IgD-negative memory B cell (primary cell): ENCODE data around the gene GID8. TPM values are rescaled to one million over a fixed set of nuclear protein-coding genes. Genes with fewer than 3 reads are reported as not detected.

ENCODE experiments used
- H3K27ac Mint-ChIP-seq, 3 donors: one replicate each; pipeline ENCODE4 v1.8.0; 2020 to 2022; ENCODE audit warnings: mild to moderate bottlenecking in 3 of 3, mixed read lengths in 3 of 3, moderate library complexity in 1 of 3
- H3K27me3 Mint-ChIP-seq: one replicate; pipeline ENCODE4 v1.8.0; 2021; ENCODE audit warnings: mixed read lengths
- H3K36me3 Mint-ChIP-seq: one replicate; pipeline ENCODE4 v1.8.0; 2020; ENCODE audit warnings: mild to moderate bottlenecking, mixed read lengths
- H3K4me1 Mint-ChIP-seq, 3 donors: one replicate each; pipeline ENCODE4 v1.8.0; 2020 to 2022; ENCODE audit warnings: mixed read lengths in 3 of 3, mild to moderate bottlenecking in 1 of 3
- H3K4me3 Mint-ChIP-seq, 4 donors: one replicate each; pipeline ENCODE4 v1.8.0; 2020 to 2022; ENCODE audit warnings: mild to moderate bottlenecking in 4 of 4, mixed read lengths in 4 of 4, moderate library complexity in 3 of 4
- H3K9me3 Mint-ChIP-seq, 3 donors: one replicate each; pipeline ENCODE4 v1.8.0; 2020 to 2021; ENCODE audit warnings: mixed read lengths in 3 of 3, mild to moderate bottlenecking in 1 of 3
- polyA plus RNA-seq: library from polyadenylated mRNA; unstranded; fragments of 300-500 nt; fragmentation: Illumina TruSeq; gene quantifications from one replicate; pipeline ENCODE4 v1.2.3, GENCODE V29; 2021

Gene GID8
- polyA plus RNA-seq, 1 donor from 2014 or later: 12.1 TPM

DNA sequence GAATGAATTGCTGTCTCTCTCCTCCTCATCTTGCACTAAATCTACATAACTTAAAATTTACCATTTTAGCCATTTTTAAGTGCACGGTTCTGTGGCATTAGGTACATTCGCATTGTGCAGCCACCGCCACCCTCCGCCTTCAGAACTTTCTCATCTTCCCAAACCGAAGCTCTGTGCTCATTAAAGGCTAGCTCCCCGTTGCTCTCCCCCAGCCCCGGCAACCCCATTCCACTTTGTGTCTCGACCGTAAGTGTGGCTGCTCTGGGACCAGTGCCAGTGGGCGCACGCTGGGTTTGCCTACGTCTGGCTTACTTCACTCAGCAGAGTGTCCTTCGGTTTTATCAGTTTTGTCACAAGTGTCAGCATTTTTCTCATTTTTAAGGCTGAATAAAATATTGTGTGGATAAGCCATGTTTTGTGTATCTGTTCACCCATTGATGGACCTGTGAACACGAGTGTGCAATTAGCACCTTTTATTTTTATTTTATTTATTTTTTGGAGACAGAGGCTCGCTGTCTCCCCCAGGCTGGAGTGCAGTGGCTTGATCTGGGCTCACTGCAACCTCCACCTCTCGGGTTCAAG, 31.3 kb downstream of the GID8 start:
- H3K4me1 Mint-ChIP-seq: peaks cover 7 to 11% (median 9%) of the 10 kb centered on the region in 3 donors
- no peak overlapping the region for H3K27ac Mint-ChIP-seq
- no peak overlapping the region for H3K4me3 Mint-ChIP-seq
- H3K9me3 Mint-ChIP-seq: no peaks in the 10 kb centered on the region
- peaks cover 26% of the 10 kb centered on the region for H3K27me3 Mint-ChIP-seq
- peaks cover 4% of the 10 kb centered on the region for H3K36me3 Mint-ChIP-seq

DNA sequence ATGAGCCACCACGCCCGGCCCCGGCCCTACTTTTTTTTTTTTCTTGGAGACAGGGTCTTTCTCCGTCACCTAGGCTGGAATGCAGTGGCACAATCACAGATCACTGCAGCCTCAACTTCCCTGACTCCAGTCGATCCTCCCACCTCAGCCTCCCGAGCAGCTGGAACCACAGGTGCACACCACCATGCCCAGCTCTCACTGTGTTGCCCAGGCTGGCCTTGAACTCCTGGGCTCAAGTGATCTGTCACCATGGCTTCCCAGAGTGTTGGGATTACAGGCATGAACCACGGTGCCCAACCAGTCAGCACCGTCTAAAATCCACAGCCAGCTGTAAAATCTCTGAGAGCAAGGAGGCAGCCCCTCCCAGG, 32.0 kb downstream of the GID8 start:
- H3K36me3 Mint-ChIP-seq: peaks cover 4% of the 10 kb centered on the region
- peaks cover 9 to 11% (median 11%) of the 10 kb centered on the region in 3 donors for H3K4me1 Mint-ChIP-seq
- no peak overlapping the region for H3K27ac Mint-ChIP-seq
- H3K4me3 Mint-ChIP-seq: peak overlapping the region in 1 of 4 donors; percentile 63
- peaks cover 33% of the 10 kb centered on the region for H3K27me3 Mint-ChIP-seq
- no peaks in the 10 kb centered on the region for H3K9me3 Mint-ChIP-seq

DNA sequence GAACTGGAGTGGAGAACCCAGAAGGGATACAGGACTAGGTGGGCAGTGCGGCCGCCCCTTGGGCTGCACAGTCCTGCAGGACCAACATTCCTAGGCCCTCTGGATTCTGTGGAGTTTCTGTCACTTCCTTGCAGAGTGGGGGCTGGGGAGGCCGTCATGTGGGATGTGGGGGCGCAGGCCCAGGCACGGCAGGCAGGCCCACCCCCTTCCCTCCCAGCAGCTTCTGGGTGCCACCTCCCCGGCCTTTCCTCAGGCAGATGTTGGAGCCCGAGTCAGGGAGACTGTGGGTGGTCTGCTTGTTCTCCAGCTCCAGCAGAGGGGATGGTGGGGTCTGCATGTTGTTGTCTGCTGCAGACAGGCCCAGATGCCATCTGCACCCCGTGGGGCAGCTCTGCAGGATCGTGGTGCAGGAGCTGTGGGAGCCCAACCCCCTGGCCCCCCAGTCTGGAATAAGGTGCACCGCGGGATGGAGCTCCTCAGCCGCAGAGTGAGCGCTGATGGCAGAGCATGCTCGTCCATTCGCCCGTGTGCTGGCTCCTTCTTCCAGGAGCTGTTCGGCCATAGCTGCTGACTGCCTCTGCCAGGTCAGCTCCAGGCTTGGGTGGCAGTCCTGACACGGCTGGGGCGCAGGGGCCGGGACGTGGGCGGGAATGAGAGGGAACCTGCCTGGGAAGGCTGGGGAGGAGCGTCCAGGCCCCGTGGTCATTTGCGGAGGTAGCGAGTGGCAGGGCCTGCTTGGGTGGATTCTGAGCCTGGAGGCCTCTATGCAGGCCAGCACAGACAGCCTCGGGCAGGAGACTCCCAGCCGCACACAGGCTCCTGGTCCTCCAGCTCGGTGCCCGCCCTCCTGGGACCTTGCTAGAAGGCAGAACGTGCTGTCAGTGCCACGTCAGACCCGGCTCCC, 32.6 kb downstream of the GID8 start:
- Mint-ChIP-seq H3K4me3 (no peak overlapping the region), H3K9me3 (no peaks in the 10 kb centered on the region), H3K36me3 (peaks cover 4% of the 10 kb centered on the region), H3K4me1 (peaks cover 9 to 11% (median 11%) of the 10 kb centered on the region in 3 donors), H3K27ac (no peak overlapping the region), H3K27me3 (peaks cover 36% of the 10 kb centered on the region)

DNA sequence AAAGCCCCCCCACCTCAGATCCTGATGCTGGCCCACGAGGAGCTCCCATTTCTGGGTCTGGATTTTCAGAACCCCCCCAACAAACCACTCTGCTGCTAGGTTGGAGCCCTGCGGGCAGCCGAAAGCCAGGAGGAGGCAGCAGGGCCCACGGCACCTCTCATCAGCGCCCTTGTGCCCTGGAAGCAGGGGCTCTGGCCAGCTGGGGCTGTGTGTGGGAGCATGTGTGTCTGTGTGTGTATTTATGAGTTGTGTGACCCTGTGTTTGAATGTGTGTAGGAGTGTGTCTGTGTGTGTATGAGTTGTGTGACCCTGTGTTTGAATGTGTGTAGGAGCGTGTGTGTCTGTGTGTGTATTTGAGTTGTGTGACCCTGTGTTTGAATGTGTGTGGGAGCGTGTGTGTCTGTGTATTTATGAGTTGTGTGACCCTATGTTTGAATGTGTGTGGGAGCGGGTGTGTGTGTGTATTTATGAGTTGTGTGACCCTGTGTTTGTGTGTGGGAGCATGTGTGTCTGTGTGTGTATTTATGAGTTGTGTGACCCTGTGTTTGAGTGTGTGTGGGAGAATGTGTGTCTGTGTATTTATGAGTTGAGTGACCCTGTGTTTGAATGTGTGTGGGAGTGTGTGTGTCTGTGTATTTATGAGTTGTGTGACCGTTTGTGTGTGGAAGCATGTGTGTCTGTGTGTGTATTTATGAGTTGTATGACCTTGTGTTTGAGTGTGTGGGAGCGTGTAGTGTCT, 33.4 kb downstream of the GID8 start:
- peak overlapping the region in 1 of 4 donors; percentile 71 for H3K4me3 Mint-ChIP-seq
- peak overlapping the region in 2 of 3 donors; percentile 6 to 13 for H3K27ac Mint-ChIP-seq
- peaks cover 4% of the 10 kb centered on the region for H3K36me3 Mint-ChIP-seq
- no peaks in the 10 kb centered on the region for H3K9me3 Mint-ChIP-seq
- peaks cover 41% of the 10 kb centered on the region for H3K27me3 Mint-ChIP-seq
- peaks cover 9 to 13% (median 11%) of the 10 kb centered on the region in 3 donors for H3K4me1 Mint-ChIP-seq

DNA sequence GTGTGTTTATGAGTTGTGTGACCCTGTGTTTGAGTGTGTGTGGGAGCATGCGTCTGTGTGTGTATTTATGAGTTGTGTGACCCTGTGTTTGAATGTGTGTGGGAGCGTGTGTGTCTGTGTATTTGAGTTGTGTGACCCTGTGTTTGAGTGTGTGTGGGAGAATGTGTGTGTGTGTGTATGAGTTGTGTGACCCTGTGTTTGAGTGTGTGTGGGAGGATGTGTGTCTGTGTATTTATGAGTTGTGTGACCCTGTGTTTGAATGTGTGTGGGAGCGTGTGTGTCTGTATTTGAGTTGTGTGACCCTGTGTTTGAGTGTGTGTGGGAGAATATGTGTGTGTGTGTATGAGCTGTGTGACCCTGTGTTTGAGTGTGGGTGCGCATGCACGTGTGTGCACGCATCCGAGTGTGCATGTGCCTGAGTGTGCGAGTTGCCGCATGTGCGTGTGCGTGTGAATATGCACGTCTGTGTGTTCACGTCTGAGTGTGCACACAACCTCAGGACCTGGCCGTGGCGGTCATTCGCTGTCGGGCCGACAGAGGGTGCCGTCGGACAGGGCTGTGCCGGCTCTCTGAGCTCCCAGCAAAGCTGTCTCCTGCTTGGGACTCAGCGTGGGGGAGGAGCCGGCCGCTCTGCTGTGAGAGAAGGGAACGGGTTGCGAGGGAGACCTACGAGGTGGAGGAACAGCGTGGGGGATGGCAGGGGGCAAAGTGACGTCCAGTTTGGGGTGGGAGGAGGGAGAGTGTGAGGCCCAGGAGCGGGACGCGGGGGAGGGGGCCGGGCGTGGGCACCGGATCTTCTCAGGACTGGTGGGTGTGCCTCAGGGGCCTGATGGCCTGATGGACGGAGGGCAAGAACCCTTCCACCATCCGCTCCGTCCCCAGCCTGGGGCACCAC, 34.2 kb downstream of the GID8 start:
- H3K27me3 Mint-ChIP-seq: peaks cover 43% of the 10 kb centered on the region
- H3K4me1 Mint-ChIP-seq: peaks cover 9 to 14% (median 11%) of the 10 kb centered on the region in 3 donors
- H3K4me3 Mint-ChIP-seq: peak overlapping the region in 3 of 4 donors; percentile 66 to 97 (median 94)
- H3K27ac Mint-ChIP-seq: peak overlapping the region in 2 of 3 donors; percentile 6 to 27
- no peaks in the 10 kb centered on the region for H3K9me3 Mint-ChIP-seq
- H3K36me3 Mint-ChIP-seq: peaks cover 4% of the 10 kb centered on the region

DNA sequence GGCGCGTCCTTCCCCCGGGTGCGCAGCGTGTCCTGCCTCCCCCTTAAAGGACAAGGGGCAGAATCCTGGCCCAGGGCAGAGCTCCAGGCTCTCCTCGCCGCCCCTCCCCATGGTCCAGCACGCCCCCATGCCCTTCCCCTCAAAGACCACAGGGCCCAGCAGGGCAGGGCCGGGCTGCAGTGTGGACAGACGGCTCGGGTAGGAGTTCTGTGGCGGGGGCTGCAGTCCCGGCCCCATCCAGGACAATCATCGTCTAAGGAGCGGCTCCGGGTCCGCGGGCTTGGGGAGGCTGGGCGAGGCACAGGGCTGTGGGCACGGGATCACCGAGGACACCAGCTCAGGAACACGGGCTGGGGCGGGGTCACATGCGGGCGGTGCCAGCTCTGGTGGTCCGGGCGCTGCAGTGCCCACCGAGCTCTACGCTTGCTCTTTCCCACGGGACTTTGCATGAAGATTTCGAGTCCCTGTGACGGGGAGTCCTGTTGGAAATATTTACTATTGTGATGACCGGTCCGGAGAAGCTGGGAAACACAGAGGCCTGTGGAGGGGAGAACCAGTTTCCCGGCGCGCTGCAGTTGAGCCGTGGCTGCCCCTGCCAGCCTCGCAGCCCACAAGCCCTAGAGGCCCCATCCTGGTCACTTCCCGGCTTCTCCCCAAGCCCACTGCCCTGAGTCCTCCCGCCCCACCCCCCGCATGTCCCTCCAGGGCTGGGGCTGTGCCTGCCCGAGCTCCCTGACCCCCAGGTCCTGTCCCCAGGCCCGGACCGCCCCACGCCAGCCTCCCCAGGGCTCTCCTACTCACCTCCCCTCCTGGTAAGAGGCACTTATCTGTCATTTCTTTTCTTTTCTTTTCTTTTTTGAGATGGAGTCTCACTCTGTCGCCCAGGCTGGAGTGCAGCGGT, 35.1 kb downstream of the GID8 start:
- Mint-ChIP-seq H3K9me3 (no peaks in the 10 kb centered on the region), H3K27ac (peak overlapping the region in 2 of 3 donors; percentile 40 to 47), H3K27me3 (peaks cover 51% of the 10 kb centered on the region), H3K4me3 (peak overlapping the region in 1 of 4 donors; percentile 37), H3K4me1 (peaks cover 15 to 21% (median 17%) of the 10 kb centered on the region in 3 donors), H3K36me3 (peaks cover 4% of the 10 kb centered on the region)

DNA sequence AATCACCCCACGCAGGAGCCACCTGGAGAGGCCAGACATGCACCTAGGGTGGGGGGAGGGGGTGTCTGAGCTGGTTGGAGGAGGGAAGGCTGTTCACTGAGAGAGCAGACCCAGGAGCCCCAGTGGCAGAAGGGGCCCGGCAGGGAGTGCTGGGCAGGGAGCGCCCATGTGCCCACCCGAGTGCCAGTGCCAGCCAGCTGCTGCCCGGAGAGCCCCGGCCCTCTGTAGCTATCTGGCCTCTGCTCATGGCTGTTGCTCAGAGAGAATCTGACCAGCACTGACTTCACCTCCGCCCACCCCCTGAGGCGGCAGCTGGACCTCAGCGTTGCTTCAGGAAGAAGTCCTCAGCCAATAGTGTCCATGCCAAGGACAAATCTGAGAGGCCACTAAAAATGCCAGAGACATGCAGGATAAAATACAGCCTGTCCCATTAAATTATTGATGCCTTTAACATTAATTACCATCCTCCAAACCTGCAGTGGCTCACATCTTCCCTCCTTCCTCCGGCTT, 37.4 kb downstream of the GID8 start:
- peak overlapping the region in 2 of 4 donors; percentile 51 to 60 for H3K4me3 Mint-ChIP-seq
- H3K4me1 Mint-ChIP-seq: peaks cover 15 to 24% (median 24%) of the 10 kb centered on the region in 3 donors
- H3K27me3 Mint-ChIP-seq: peaks cover 62% of the 10 kb centered on the region
- H3K9me3 Mint-ChIP-seq: no peaks in the 10 kb centered on the region
- no peak overlapping the region for H3K27ac Mint-ChIP-seq
- no peaks in the 10 kb centered on the region for H3K36me3 Mint-ChIP-seq

DNA sequence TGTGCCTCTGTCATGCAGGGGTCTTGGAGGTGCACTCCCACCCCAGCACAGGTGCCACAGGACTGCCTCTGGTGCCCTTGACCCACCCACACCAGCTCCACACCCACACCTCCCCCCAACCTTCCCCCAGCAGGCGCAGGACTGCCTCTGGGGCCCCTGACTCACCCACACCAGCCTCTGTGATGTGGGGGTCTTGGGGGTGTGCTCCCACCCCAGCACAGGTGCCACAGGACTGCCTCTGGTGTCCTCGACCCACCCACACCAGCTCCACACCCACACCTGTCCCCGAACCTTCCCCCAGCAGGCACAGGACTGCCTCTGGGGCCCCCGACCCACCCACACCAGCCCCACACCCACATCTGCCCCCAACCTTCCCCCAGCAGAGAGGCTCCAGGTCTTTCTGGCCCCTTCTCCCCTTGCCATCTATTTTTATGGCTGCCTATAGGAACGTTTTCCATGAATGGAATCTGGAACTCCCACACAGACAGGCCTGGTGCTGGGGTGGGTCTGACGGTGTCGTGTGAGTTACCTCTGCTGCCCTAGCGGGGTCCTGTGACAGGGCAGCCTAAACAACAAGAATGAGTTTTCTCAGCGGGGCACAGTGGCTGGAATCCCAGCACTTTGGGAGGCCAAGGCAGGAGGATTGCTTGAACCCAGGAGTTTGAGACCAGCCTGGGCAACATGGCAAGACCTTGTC, 38.0 kb downstream of the GID8 start:
- Mint-ChIP-seq H3K36me3 (no peaks in the 10 kb centered on the region), H3K27ac (peak overlapping the region; percentile 3 to 45 (median 24)), H3K27me3 (peaks cover 67% of the 10 kb centered on the region), H3K9me3 (no peaks in the 10 kb centered on the region), H3K4me3 (peak overlapping the region in 2 of 4 donors; percentile 10 to 47), H3K4me1 (peaks cover 15 to 26% (median 24%) of the 10 kb centered on the region in 3 donors)

DNA sequence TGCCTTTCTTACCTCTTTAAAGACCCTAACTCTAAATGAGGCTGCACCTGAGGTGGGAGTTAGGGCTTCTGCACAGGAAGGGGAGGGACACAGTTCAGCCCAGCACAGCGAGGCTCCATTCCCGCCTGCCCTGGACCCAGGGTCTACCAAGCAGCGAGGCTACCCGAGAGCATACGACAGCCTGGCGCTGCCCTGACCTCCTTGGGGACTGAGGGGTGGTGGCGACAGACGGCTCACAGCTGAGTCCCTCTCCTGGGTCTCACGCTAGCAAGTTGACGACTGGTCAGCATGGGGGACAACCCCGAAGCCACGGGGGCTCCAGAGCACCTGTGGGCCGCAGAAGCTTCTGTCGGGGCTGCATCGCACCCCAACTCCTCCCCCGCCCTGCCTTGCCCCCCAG, 38.9 kb downstream of the GID8 start:
- Mint-ChIP-seq H3K4me1 (peaks cover 11 to 29% (median 24%) of the 10 kb centered on the region in 3 donors), H3K27me3 (peaks cover 64% of the 10 kb centered on the region), H3K9me3 (no peaks in the 10 kb centered on the region), H3K36me3 (no peaks in the 10 kb centered on the region), H3K4me3 (peak overlapping the region in 1 of 4 donors; percentile 51), H3K27ac (peak overlapping the region in 1 of 3 donors; percentile 45)

DNA sequence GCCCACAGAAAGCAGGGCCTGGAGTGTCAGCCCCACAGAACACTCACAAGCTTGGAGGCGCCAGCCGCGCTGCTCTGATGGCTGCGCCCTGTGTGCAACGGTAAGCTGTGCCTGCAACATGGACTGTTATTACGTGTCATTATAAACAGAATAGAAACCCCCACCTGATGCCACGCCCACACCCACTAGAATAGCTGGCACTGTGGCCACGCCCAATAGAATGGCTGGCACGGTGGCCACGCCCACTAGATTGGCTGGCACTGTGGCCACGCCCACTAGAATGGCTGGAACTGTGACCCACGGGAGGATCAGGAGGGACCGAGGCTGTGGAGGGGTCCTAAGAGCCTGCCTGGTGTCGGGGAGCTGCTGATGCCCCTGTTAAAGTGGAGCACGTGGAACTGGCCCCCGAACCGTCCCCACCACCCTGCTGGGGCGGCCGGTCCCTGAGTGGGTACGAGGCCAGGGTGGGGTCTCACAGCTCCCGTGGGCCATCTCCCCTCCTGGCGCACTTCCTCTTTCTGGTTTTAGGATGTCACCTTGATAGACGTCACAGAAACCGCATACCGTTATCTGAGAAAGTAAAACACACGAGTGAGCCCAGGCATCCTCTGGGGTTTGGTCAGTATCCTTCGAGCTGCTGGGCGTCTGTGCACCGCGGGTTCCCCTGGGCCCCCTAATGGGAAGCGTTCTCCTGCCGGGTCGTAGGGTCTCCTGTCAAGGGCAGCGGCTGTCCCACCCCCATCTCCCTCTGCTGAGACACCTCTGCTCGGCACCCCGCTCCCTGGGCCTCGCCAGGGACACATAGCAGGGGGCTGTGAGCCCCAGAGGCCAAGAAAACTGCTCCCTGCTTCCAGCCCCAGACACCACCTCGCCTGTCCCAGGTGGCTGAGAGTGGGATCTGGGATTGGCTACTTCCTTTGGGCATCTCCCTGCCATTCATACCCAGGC, 39.9 kb downstream of the GID8 start:
- peaks cover 11 to 26% (median 22%) of the 10 kb centered on the region in 3 donors for H3K4me1 Mint-ChIP-seq
- no peaks in the 10 kb centered on the region for H3K9me3 Mint-ChIP-seq
- H3K27me3 Mint-ChIP-seq: peaks cover 65% of the 10 kb centered on the region
- H3K27ac Mint-ChIP-seq: peak overlapping the region; percentile 76 to 97 (median 93)
- H3K36me3 Mint-ChIP-seq: no peaks in the 10 kb centered on the region
- H3K4me3 Mint-ChIP-seq: peak overlapping the region; percentile 54 to 95 (median 84)

DNA sequence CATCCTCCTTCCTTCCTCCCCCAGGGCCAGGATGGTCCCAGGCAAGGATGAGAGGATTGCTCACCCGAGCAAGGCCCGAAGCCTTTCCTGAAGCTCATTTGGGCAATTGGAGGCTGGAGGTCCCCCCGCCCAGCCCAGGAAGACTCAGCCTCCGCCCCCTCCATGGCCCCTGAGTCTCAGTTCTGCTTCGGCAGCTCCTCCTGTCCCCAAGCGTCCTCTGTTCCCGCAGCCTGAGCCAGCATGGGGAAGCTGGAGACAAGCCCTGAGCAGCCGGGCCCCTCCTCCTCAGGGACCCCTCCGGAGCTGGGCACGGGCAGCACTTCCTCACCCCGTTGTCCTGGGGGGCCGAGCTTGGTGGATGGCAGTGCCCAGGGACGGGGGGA, 40.6 kb downstream of the GID8 start:
- Mint-ChIP-seq H3K27ac (peak overlapping the region; percentile 76 to 97 (median 93)), H3K9me3 (no peaks in the 10 kb centered on the region), H3K4me1 (peaks cover 11 to 28% (median 22%) of the 10 kb centered on the region in 3 donors), H3K36me3 (no peaks in the 10 kb centered on the region), H3K4me3 (peak overlapping the region; percentile 43 to 82 (median 48)), H3K27me3 (peaks cover 64% of the 10 kb centered on the region)

DNA sequence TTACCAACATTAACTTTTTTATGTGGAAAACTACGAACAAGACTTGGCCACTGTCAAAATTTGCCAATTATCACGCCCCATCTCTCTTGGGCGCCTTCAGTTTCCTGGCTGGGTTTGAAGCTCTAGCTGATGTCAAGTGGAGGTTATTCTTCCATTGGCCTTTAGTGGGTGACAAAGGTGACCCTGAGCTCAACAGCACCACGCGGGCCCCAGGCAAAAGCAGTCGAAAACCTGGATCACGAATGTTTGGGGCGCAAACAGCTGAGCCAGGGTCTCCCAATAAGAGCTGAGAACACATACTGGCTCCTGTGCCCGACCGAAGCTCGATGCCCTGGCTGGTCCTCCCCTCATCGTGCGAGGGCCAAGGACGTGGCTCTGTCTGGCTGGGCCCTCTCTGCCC, 41.4 kb downstream of the GID8 start:
- no peaks in the 10 kb centered on the region for H3K9me3 Mint-ChIP-seq
- H3K27ac Mint-ChIP-seq: peak overlapping the region in 2 of 3 donors; percentile 57 to 86
- H3K4me3 Mint-ChIP-seq: peak overlapping the region in 2 of 4 donors; percentile 22 to 66
- H3K36me3 Mint-ChIP-seq: no peaks in the 10 kb centered on the region
- peaks cover 65% of the 10 kb centered on the region for H3K27me3 Mint-ChIP-seq
- H3K4me1 Mint-ChIP-seq: peaks cover 8 to 24% (median 22%) of the 10 kb centered on the region in 3 donors
